ENCODE results near the gene SCARF2. TPM values are rescaled to one million over a fixed set of nuclear protein-coding genes. Genes with fewer than 3 reads are reported as not detected.

Gene SCARF2
- total RNA-seq, 4 donors from 2014 or later: 9.4 to 17.9 (median 12.3) TPM

GRCh38 chr22:20433191-20433590 lies 4.4 kb downstream of the SCARF2 start:
- TF ChIP-seq CTCF (IDR thresholded peaks at IDR 0.05): no peak
- DNase-seq (ENCODE audit: low spot score) (no peak), ATAC-seq (ENCODE audit: low FRiP score) (no peak)

DNA sequence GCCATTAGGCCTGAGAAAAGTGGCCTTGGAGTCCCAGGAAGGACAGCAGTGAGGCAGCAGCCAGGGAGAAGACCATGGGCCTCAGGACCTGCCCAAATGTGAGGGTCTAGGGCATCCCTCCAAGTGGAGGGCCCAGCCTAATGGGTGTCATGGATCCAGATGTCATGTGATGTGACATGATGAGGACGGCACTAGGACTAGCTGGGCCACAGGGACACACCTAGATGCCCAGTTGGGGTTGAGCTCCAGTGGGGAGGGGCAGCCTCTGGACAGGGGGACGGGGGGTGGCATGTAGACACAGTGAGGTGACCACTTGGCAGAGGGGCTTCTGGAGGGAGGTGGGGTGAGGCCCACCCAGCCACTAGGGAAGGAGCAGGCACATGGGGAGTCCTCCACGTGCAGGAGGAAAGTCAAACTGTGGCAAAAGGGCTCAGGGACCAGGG lies 5.4 kb downstream of the SCARF2 start:
- no peak for ATAC-seq (ENCODE audit: low FRiP score)
- no peak for DNase-seq (ENCODE audit: low spot score)
- TF ChIP-seq CTCF (IDR thresholded peaks at IDR 0.05): no peak

- DNase-seq (ENCODE audit: low spot score) (no peak), ATAC-seq (ENCODE audit: low FRiP score) (no peak)
- TF ChIP-seq CTCF (IDR thresholded peaks at IDR 0.05): no peak
Observed at GRCh38 chr22:20431511-20432192, 6.0 kb downstream of the SCARF2 start.

DNA sequence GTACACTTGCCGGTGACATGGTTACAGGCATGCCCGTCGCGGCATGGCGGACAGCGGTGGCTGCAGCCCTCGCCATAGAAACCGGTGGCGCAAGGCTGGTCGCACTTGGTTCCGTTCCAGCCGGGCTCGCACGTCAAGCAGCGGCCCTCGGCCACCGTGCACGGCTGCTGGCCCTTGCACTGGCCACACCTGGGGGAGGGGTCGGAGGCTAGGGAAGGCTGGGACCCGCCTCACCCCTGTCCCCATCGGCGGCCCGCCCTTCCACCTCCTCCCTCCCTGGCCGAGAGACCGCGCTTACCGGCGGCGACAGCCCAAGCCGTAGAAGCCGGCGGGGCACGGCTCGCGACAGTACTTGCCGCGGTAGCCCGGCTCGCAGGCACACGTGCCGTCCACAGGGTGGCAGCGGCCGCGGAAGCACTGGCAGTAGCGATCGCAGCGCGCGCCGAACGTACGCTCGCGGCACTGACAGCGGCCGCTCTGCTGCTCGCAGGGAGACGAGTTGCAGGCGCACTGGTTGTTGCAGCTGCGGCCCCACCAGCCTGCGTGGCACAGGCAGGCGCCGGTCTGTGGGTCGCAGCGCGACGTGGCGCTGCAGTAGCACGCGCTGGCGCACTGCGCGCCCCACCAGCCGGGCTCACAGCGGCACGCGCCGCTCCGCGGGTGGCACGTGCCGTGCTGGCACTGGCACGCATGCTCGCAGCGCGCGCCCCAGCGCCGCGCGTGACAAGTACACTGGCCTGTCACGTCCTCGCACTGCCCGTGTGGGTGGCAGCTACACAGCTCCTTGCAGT lies 6.7 kb downstream of the SCARF2 start:
- no peak for DNase-seq (ENCODE audit: low spot score)
- no peak for TF ChIP-seq CTCF (IDR thresholded peaks at IDR 0.05)
- ATAC-seq (ENCODE audit: low FRiP score): no peak

- TF ChIP-seq CTCF (IDR thresholded peaks at IDR 0.05): no peak
- no peak for DNase-seq (ENCODE audit: low spot score)
- ATAC-seq (ENCODE audit: low FRiP score): no peak
Observed at GRCh38 chr22:20430101-20430719, 7.4 kb downstream of the SCARF2 start.

DNA sequence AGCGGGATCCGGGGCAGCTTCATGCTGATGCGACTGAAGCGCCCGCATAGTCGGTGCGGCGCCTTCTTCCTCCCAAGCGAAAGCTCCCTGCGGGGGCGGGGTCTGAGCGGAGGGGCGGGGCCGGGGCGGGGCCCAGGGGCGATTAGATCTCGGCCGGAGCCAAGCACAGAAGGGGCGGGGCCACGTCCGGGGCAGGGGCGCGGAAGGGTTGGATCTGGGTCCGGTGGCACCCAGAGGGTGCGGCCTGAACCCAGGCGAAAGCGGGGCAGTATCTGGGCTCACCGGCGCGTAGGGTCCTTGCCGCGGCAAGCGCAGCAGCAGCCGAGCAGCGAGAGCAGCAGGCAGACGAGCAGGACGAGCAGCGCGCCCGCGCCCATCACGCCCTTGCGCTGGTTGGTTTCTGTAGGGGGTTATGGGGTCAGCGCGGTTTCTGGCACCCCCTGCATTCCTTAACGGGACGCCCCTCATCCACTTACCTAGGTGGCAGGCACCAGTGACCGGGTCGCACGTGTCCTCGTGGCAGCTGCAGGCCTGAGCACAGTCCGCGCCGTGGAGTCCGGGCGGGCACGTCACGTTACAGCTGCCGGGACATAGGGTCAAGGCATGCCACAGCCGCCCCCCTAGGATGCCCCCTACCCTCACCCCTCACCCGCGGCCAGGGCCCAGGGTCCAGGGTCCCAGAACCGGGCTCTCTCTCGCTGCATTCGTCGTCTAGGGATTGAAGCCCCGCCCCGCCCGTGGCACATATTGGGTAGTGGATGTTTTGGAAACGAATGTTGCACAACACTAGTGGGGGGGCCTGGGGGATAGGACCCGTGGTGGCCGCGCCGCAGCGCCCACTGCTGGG lies 8.1 kb downstream of the SCARF2 start:
- DNase-seq (ENCODE audit: low spot score) (no peak), ATAC-seq (ENCODE audit: low FRiP score) (no peak)
- no peak for TF ChIP-seq CTCF (IDR thresholded peaks at IDR 0.05)
